Smooth muscle cell (in vitro differentiated cells): ENCODE data around the gene DAGLB. TPM values are rescaled to one million over a fixed set of nuclear protein-coding genes. Genes with fewer than 3 reads are reported as not detected.

ENCODE experiments used
- DNase-seq: peaks from one replicate; lab custom pipeline; 2025; ENCODE audit not compliant: unreplicated experiment; lab: John Stamatoyannopoulos, UW
- H2AFZ ChIP-seq: fragments of 200-600 bp; sonication (generic); 2 replicates; pipeline ENCODE4 v1.6.0; 2016; ENCODE audit warnings: antibody characterized with exemption, low read depth, mild to moderate bottlenecking
- H3F3A ChIP-seq: fragments of 200-600 bp; sonication (generic); 2 replicates; pipeline ENCODE4 v1.6.0; 2017; ENCODE audit warnings: antibody characterized with exemption, low read depth
- H3K27ac ChIP-seq: fragments of 200-600 bp; sonication (generic); 2 replicates; pipeline ENCODE4 v1.5.1; 2016; ENCODE audit warnings: low read depth, mild to moderate bottlenecking
- H3K27me3 ChIP-seq: fragments of 200-600 bp; sonication (generic); 2 replicates; pipeline ENCODE4 v1.6.1; 2016; ENCODE audit warnings: low read depth, mild to moderate bottlenecking
- H3K36me3 ChIP-seq: fragments of 200-600 bp; sonication (generic); 2 replicates; pipeline ENCODE4 v1.5.1; 2016; ENCODE audit warnings: low read depth
- H3K4me1 ChIP-seq: fragments of 200-600 bp; sonication (generic); 2 replicates; pipeline ENCODE4 v1.5.1; 2016; ENCODE audit warnings: low read depth
- H3K4me2 ChIP-seq: fragments of 200-600 bp; sonication (generic); 2 replicates; pipeline ENCODE4 v1.6.0; 2016; ENCODE audit warnings: mild to moderate bottlenecking
- H3K4me3 ChIP-seq: fragments of 200-600 bp; sonication (generic); 2 replicates; pipeline ENCODE4 v1.5.1; 2016; ENCODE audit warnings: mild to moderate bottlenecking
- H3K79me2 ChIP-seq: fragments of 200-600 bp; sonication (generic); 2 replicates; pipeline ENCODE4 v1.6.0; 2016; ENCODE audit warnings: low read depth, mild to moderate bottlenecking
- H3K9ac ChIP-seq: fragments of 200-600 bp; sonication (generic); 2 replicates; pipeline ENCODE4 v1.6.0; 2016; ENCODE audit warnings: low read depth
- H3K9me3 ChIP-seq: fragments of 200-600 bp; sonication (generic); replicated peaks from 2 replicates; pipeline ENCODE4 v1.5.1; 2016; ENCODE audit warnings: low read depth
- H4K20me1 ChIP-seq: fragments of 200-600 bp; sonication (generic); 2 replicates; pipeline ENCODE4 v1.6.0; 2016; ENCODE audit warnings: low read depth
- CTCF ChIP-seq: fragments of 200-600 bp; sonication (generic); IDR thresholded peaks from 2 replicates; pipeline ENCODE4 v1.5.1; 2017; ENCODE audit warnings: borderline replicate concordance, mild to moderate bottlenecking, antibody characterized with exemption; ENCODE audit not compliant: insufficient read depth, poor library complexity, severe bottlenecking
- WGBS: methylation state at CpG from one replicate; pipeline ENCODE4 v1.1.7; 2016; ENCODE audit warnings: low lambda C conversion rate; 5-methylcytosine and 5-hydroxymethylcytosine counted together
- polyA plus RNA-seq: library from polyadenylated mRNA; unstranded; fragments of >200 nt; fragmentation: Nextera tagmentation; extraction: Ambion mirVana; gene quantifications from 2 replicates; pipeline ENCODE4 v1.2.1, GENCODE V29; 2016
- total RNA-seq: library from RNA; depleted of rRNA; stranded (reverse); fragments of >200 nt; gene quantifications from 2 replicates; pipeline ENCODE4 v1.2.3, GENCODE V29; 2014

Gene DAGLB
- total and polyA plus RNA-seq, 2 experiments from 2014 or later = 14.1 to 21.3 TPM

GRCh38 chr7:6409091-6409490, 38.7 kb downstream of the DAGLB start:
- no peak overlapping the region for H3K9ac ChIP-seq
- no peak overlapping the region for H3K4me3 ChIP-seq
- no peak for TF ChIP-seq CTCF
- peaks cover 2% of the 10 kb centered on the region for H3K36me3 ChIP-seq
- over 99% methylated on average over 14 of the region's 14 CpGs for WGBS
- H3K4me2 ChIP-seq = no peak overlapping the region
- peaks cover 2% of the 10 kb centered on the region for H3F3A ChIP-seq
- H3K27ac ChIP-seq = no peak overlapping the region
- no peaks in the 10 kb centered on the region for H3K9me3 ChIP-seq
- no peaks in the 10 kb centered on the region for H3K4me1 ChIP-seq
- no peak for DNase-seq
- H3K27me3 ChIP-seq = no peaks in the 10 kb centered on the region
- H4K20me1 ChIP-seq = peaks cover 18% of the 10 kb centered on the region
- H3K79me2 ChIP-seq = peaks cover 15% of the 10 kb centered on the region
- H2AFZ ChIP-seq = no peak overlapping the region

- Histone ChIP-seq H3K4me3 (no peak overlapping the region), H3K9me3 (no peaks in the 10 kb centered on the region), H3K36me3 (peaks cover 7% of the 10 kb centered on the region), H3K27me3 (no peaks in the 10 kb centered on the region), H3K4me2 (no peak overlapping the region), H2AFZ (no peak overlapping the region), H3F3A (peaks cover 15% of the 10 kb centered on the region), H3K4me1 (no peaks in the 10 kb centered on the region), H3K27ac (no peak overlapping the region), H4K20me1 (peaks cover 34% of the 10 kb centered on the region), H3K79me2 (peaks cover 29% of the 10 kb centered on the region), H3K9ac (no peak overlapping the region)
- 99% methylated on average over 4 of the region's 4 CpGs for WGBS
- no peak for TF ChIP-seq CTCF
- DNase-seq = no peak
These were observed 40.3 kb downstream of the DAGLB start for GRCh38 chr7:6407434-6407833.

GRCh38 chr7:6406121-6406520, 41.6 kb downstream of the DAGLB start:
- 96% methylated on average over 5 of the region's 5 CpGs for WGBS
- Histone ChIP-seq H3K4me1 (no peaks in the 10 kb centered on the region), H3K4me2 (no peak overlapping the region), H3K27ac (no peak overlapping the region), H2AFZ (no peak overlapping the region), H3K9me3 (no peaks in the 10 kb centered on the region), H3F3A (peaks cover 15% of the 10 kb centered on the region), H3K9ac (no peak overlapping the region), H3K27me3 (no peaks in the 10 kb centered on the region), H3K79me2 (peaks cover 36% of the 10 kb centered on the region), H3K36me3 (peaks cover 7% of the 10 kb centered on the region), H3K4me3 (no peak overlapping the region), H4K20me1 (peaks cover 47% of the 10 kb centered on the region)
- TF ChIP-seq CTCF = no peak
- no peak for DNase-seq

GRCh38 chr7:6403907-6404306, 43.8 kb downstream of the DAGLB start:
- Histone ChIP-seq H4K20me1 (peaks cover 69% of the 10 kb centered on the region), H3K27ac (peak overlapping the region; percentile 52), H2AFZ (no peak overlapping the region), H3K27me3 (no peaks in the 10 kb centered on the region), H3F3A (peaks cover 25% of the 10 kb centered on the region), H3K4me1 (no peaks in the 10 kb centered on the region), H3K4me2 (no peak overlapping the region), H3K9ac (no peak overlapping the region), H3K79me2 (peaks cover 58% of the 10 kb centered on the region), H3K36me3 (peaks cover 7% of the 10 kb centered on the region), H3K4me3 (no peak overlapping the region), H3K9me3 (no peaks in the 10 kb centered on the region)
- DNase-seq = no peak
- WGBS = 95% methylated on average over 7 of the region's 7 CpGs
- TF ChIP-seq CTCF = no peak
